DOHH2 (cell line): Measurements from ENCODE around the gene BMP7.

Experiments
- CTCF ChIP-seq: fragments of 200-600 bp; sonication (generic); IDR thresholded peaks from one replicate; pipeline ENCODE4 v1.5.1; 2014; ENCODE audit warnings: antibody characterized with exemption, mild to moderate bottlenecking, low read depth, low read length; ENCODE audit not compliant: poor library complexity, severe bottlenecking
- EZH2phosphoT487 ChIP-seq: fragments of 200-600 bp; sonication (generic); IDR thresholded peaks from 2 replicates; pipeline ENCODE4 v1.6.1; 2017; ENCODE audit warnings: borderline replicate concordance, mild to moderate bottlenecking, antibody characterized with exemption, low read length, moderate library complexity, mixed read lengths

GRCh38 chr20:57177636-57178280 is 88.7 kb downstream of the BMP7 start:
- no peak for TF ChIP-seq CTCF
- no peak for TF ChIP-seq EZH2phosphoT487
